K562 (cell line): ENCODE results near the gene NISCH. TPM values are rescaled to one million over a fixed set of nuclear protein-coding genes. Genes with fewer than 3 reads are reported as not detected.

Experiments used
- ATAC-seq: fragments of 200-7000 bp; cut with Tn5 transposase; 3 replicates; pipeline ENCODE4 v1.9.1; 2020; ENCODE audit warnings: moderate library complexity
- BruUV-seq: library from RNA; stranded (reverse); fragments of 400-500 nt; replicated peaks from 2 replicates; lab custom pipeline; 2021; lab: Mats Ljungman, UMichigan
- CTCF ChIA-PET: fragments of 300-600 bp; formaldehyde crosslinking; extraction: SDS; loops from one replicate; lab custom pipeline; 2021; ENCODE audit warnings: low intra/inter-chr PET ratio; lab: Yijun Ruan, JAX
- POLR2A ChIA-PET: fragments of 300-600, 350-650 bp; sonication (Branson Sonifier 250); formaldehyde crosslinking; extraction: SDS; loops from one replicate; lab custom pipeline; 2021; ENCODE audit warnings: antibody characterized with exemption, inconsistent platforms; lab: Yijun Ruan, JAX
- DNase-seq, 4 experiments: peaks; one replicate each; pipeline versions ENCODE4 v3.0.0 to v3.0.0-alpha.2; 2011 to 2018; ENCODE audit warnings: low spot score in 3 of 4, mixed read lengths in 3 of 4; ENCODE audit errors: extremely low read depth in 1 of 4
- FAIRE-seq: peaks from 2 replicates; lab custom pipeline; 2011; peaks lifted over from hg19 to GRCh38; lab: Jason Lieb, UNC
- H2AFZ ChIP-seq: 2 replicates; pipeline ENCODE4 v1.6.0; 2011; ENCODE audit warnings: low read depth, low read length, control low read depth, inconsistent platforms
- H3K27ac ChIP-seq: fragments of 200-600 bp; 3 replicates; pipeline ENCODE4 v1.8.0; 2011; ENCODE audit warnings: low read depth, mild to moderate bottlenecking, control low read depth, inconsistent platforms, low read length, moderate library complexity, mixed read lengths; ENCODE audit errors: extremely low read depth
- H3K27me3 ChIP-seq, 2 experiments: fragments of 300-600 bp in 1 of 2; 2 replicates in 1 of 2; 3 replicates in 1 of 2; pipeline versions ENCODE4 v1.6.0 to v1.8.0; 2011; ENCODE audit warnings: inconsistent platforms in 2 of 2, low read length in 2 of 2, mild to moderate bottlenecking in 1 of 2, mixed read lengths in 1 of 2, moderate library complexity in 1 of 2; ENCODE audit not compliant: control insufficient read depth in 2 of 2, insufficient read depth in 2 of 2
- H3K36me3 ChIP-seq: fragments of 300-600 bp; 3 replicates; pipeline ENCODE4 v1.8.0; 2011; ENCODE audit warnings: mild to moderate bottlenecking, low read length, inconsistent platforms; ENCODE audit not compliant: control insufficient read depth, insufficient read depth
- H3K4me1 ChIP-seq, 2 experiments: fragments of 200-600 bp in 1 of 2; replicated peaks in 1 of 2; 2 replicates in 1 of 2; 3 replicates in 1 of 2; pipeline versions ENCODE4 v1.5.1 to v1.8.0; 2011; ENCODE audit warnings: inconsistent platforms in 2 of 2, low read length in 2 of 2, mild to moderate bottlenecking in 1 of 2, mixed read lengths in 1 of 2, moderate library complexity in 1 of 2; ENCODE audit not compliant: control insufficient read depth in 2 of 2, insufficient read depth in 2 of 2
- H3K4me2 ChIP-seq: 2 replicates; pipeline ENCODE4 v1.6.1; 2011; ENCODE audit warnings: low read length, control low read depth, inconsistent platforms, mixed read lengths; ENCODE audit not compliant: insufficient read depth
- H3K4me3 ChIP-seq: fragments of 200-600 bp; sonication (generic), shearing (Covaris generic); 2 replicates; pipeline ENCODE4 v1.5.1; 2016; ENCODE audit warnings: control low read depth, inconsistent platforms
- H3K79me2 ChIP-seq: fragments of 200-600 bp; 3 replicates; pipeline ENCODE4 v1.8.0; 2011; ENCODE audit warnings: low read length, inconsistent platforms; ENCODE audit not compliant: control insufficient read depth, insufficient read depth
- H3K9ac ChIP-seq, 2 experiments: 2 replicates each; pipeline versions ENCODE4 v1.6.0 to v1.6.1; 2011; ENCODE audit warnings: low read depth in 2 of 2, low read length in 2 of 2, control low read depth in 1 of 2, inconsistent platforms in 1 of 2, mild to moderate bottlenecking in 1 of 2, mixed read lengths in 1 of 2; ENCODE audit not compliant: insufficient read depth in 1 of 2
- H3K9me1 ChIP-seq: one replicate; pipeline ENCODE4 v1.6.0; 2011; ENCODE audit warnings: inconsistent platforms, mild to moderate bottlenecking, low read length, moderate library complexity; ENCODE audit not compliant: control insufficient read depth, insufficient read depth
- H3K9me3 ChIP-seq: replicated peaks from 2 replicates; pipeline ENCODE4 v1.5.1; 2011; ENCODE audit warnings: low read depth, low read length, inconsistent platforms; ENCODE audit not compliant: control insufficient read depth, insufficient read depth
- H4K20me1 ChIP-seq: replicated peaks from 2 replicates; pipeline ENCODE4 v1.6.1; 2011; ENCODE audit warnings: low read length, inconsistent platforms, mixed read lengths; ENCODE audit not compliant: control insufficient read depth, insufficient read depth
- CBX3 ChIP-seq, 2 experiments: IDR thresholded peaks; 1 replicate in 1 of 2; 2 replicates in 1 of 2; pipeline ENCODE4 v1.6.1; 2012; ENCODE audit warnings: inconsistent platforms in 2 of 2, low read length in 2 of 2, borderline replicate concordance in 1 of 2, control low read depth in 1 of 2
- DMBX1 ChIP-seq: fragments of 250-450 bp; sonication (Bioruptor Pico); IDR thresholded peaks from 2 replicates; pipeline ENCODE4 v1.8.0; 2022; ENCODE audit warnings: inconsistent platforms, mild to moderate bottlenecking, moderate library complexity, borderline replicate concordance
- GABPB2 ChIP-seq: fragments of 250-450 bp; sonication (Bioruptor Pico); conservative IDR thresholded peaks from 2 replicates; pipeline ENCODE4 v1.5.1; 2021; ENCODE audit warnings: mild to moderate bottlenecking
- GMEB1 ChIP-seq: fragments of 250-450 bp; sonication (Bioruptor Pico); IDR thresholded peaks from 2 replicates; pipeline ENCODE4 v1.4.0; 2020; ENCODE audit warnings: mild to moderate bottlenecking
- GTF2E2 ChIP-seq: fragments of 200-800 bp; sonication (Bioruptor generic); IDR thresholded peaks from 2 replicates; pipeline ENCODE4 v1.6.1; 2016; ENCODE audit warnings: missing genetic modification characterization, missing compliant biosample characterization
- KLF10 ChIP-seq: fragments of 250-450 bp; sonication (Bioruptor Pico); IDR thresholded peaks from 2 replicates; pipeline ENCODE4 v1.6.1; 2021; ENCODE audit warnings: matching md5 sums
- LCOR ChIP-seq: sonication (generic); formaldehyde crosslinking; IDR thresholded peaks from 2 replicates; pipeline ENCODE4 v1.8.0; 2022; ENCODE audit warnings: mild to moderate bottlenecking, missing genetic modification reagents
- MYC ChIP-seq, 2 experiments: fragments of 250-450 bp in 1 of 2; sonication (Bioruptor Pico) in 1 of 2; IDR thresholded peaks; 2 replicates each; pipeline versions ENCODE4 v1.5.1 to v1.6.1; 2012 to 2021; ENCODE audit warnings: low read depth in 2 of 2, borderline replicate concordance in 1 of 2, improper control_type of control experiment in 1 of 2, low read length in 1 of 2, mild to moderate bottlenecking in 1 of 2, moderate library complexity in 1 of 2
- PRPF4 ChIP-seq: fragments of 200-400 bp; formaldehyde crosslinking; IDR thresholded peaks from one replicate; pipeline ENCODE4 v1.6.1; 2017; ENCODE audit warnings: low read length, low read depth, mild to moderate bottlenecking; ENCODE audit not compliant: insufficient read depth, poor library complexity, severe bottlenecking
- SETDB1 ChIP-seq: IDR thresholded peaks from one replicate; pipeline ENCODE4 v1.6.1; 2012; ENCODE audit warnings: low read length, control low read depth, inconsistent platforms
- ZBTB2 ChIP-seq: fragments of 450-650 bp; IDR thresholded peaks from 2 replicates; pipeline ENCODE4 v1.6.1; 2016; ENCODE audit warnings: antibody characterized with exemption
- ZFP1 ChIP-seq: fragments of 450-650 bp; formaldehyde crosslinking; IDR thresholded peaks from 2 replicates; pipeline ENCODE4 v1.4.0; 2020; ENCODE audit warnings: mild to moderate bottlenecking, mixed read lengths
- ZNF280B ChIP-seq: fragments of 250-450 bp; sonication (Bioruptor Pico); IDR thresholded peaks from 2 replicates; pipeline ENCODE4 v1.5.1; 2021; ENCODE audit warnings: mild to moderate bottlenecking
- WGBS: fragments of 100-300 bp; shearing (Covaris generic); methylation state at CpG from one replicate; pipeline ENCODE4 v1.1.6; 2016; ENCODE audit warnings: low coverage, mixed read lengths; ENCODE audit not compliant: insufficient coverage; ENCODE audit errors: missing lambda C conversion rate; 5-methylcytosine and 5-hydroxymethylcytosine counted together
- in situ Hi-C: fragments of 300-500 bp; cut with MboI; formaldehyde crosslinking; loops from 4 replicates; pipeline ENCODE4 v1.15.0; 2018; ENCODE audit warnings: inconsistent platforms, mixed read lengths
- intact Hi-C: fragments of 100-400 bp; cut with micrococcal nuclease; formaldehyde crosslinking; loops from 2 replicates; pipeline ENCODE4 v1.14.2; 2022
- polyA plus RNA-seq, 8 experiments: library from polyadenylated mRNA; depleted of rRNA in 4 of 8; stranded (reverse) in 5 of 8; unstranded in 3 of 8; fragments of >200 nt; fragmentation: Nextera tagmentation in 2 of 8; fragmentation: Illumina TruSeq in 1 of 8; extraction: Ambion mirVana in 2 of 8; extraction: Trizol in 1 of 8; gene quantifications; 2 replicates each; pipeline versions ENCODE4 v1.2.1 to v1.2.3, GENCODE V29; 2011 to 2014; ENCODE audit warnings: inconsistent platforms in 1 of 8, missing spikeins in 1 of 8
- total RNA-seq, 7 experiments: library from RNA; depleted of rRNA in 6 of 7; stranded (reverse); fragments of >200 nt in 6 of 7; fragmentation: Illumina TruSeq in 2 of 7; extraction: Trizol in 2 of 7; gene quantifications; 2 replicates each; pipeline versions ENCODE4 v1.2.1 to v1.2.3, GENCODE V29; 2011 to 2021; ENCODE audit warnings: low replicate concordance in 1 of 7

The NISCH gene
- total and polyA plus RNA-seq, 9 of the 15 experiments (the other 6 are each of a cell fraction or from before 2014, with no cell fraction given) = 0.44 to 43.5 (median 23.4) TPM

GRCh38 chr3:52480768-52481715 lies 25.6 kb downstream of the NISCH start:
- Histone ChIP-seq H3K4me2 (no peak overlapping the region), H3K27ac (no peak overlapping the region), H4K20me1 (no peaks in the 10 kb centered on the region), H3K9me1 (no peaks in the 10 kb centered on the region), H3K4me3 (no peak overlapping the region), H3K9me3 (no peaks in the 10 kb centered on the region), H3K4me1 (peaks cover 0 to 9% of the 10 kb centered on the region in 2 experiments; a peak in 2 of 5 replicates), H3K27me3 (no peaks in the 10 kb centered on the region), H2AFZ (no peak overlapping the region), H3K36me3 (peaks cover 72% of the 10 kb centered on the region; the same call in 2 of the 3 replicates), H3K79me2 (no peaks in the 10 kb centered on the region), H3K9ac (peak overlapping the region in 1 of 2 experiments; percentile 36; a peak in 1 of 4 replicates)
- POLR2A ChIA-PET = no interaction called here
- intact Hi-C loops (loop anchor here (5.0 kb wide), 1 partner anchor 201 kb away; no protein-coding TSS in a partner anchor), in situ Hi-C loops (no loop called here)
- 94% methylated on average over 11 of the region's 27 CpGs for WGBS
- DNase-seq (no peak), FAIRE-seq (no peak), ATAC-seq (no peak)
- CTCF ChIA-PET = no interaction called here
- BruUV-seq = TSS peak; percentile 14
- TF ChIP-seq ZBTB2 (no peak), ZFP1 (CRISPR knock-in tag) (no peak), LCOR (CRISPR knock-in tag) (no peak), SETDB1 (no peak), KLF10 (no peak), GABPB2 (CRISPR knock-in tag) (no peak), PRPF4 (no peak), DMBX1 (no peak), ZNF280B (CRISPR knock-in tag) (no peak), MYC (IDR thresholded peaks at IDR 0.05; ENCODE audit: low read depth, low read length) (no peak), MYC (CRISPR knock-in tag; IDR thresholded peaks at IDR 0.05; ENCODE audit: borderline replicate concordance, low read depth) (no peak), GMEB1 (CRISPR knock-in tag) (no peak), CBX3 (IDR thresholded peaks at IDR 0.05; ENCODE audit: borderline replicate concordance in 1 of 2, low read length in 2 of 2) (no peak), GTF2E2 (tag) (no peak)
